Endothelial cell of umbilical vein (primary cell): Measurements from ENCODE around the gene MBOAT2.
"Not testable (repeated sequence)": the region's sequence is repeated elsewhere in the genome, so short reads cannot be mapped to it uniquely, and the experiment has no call there.

Experiments used
- EZH2 ChIP-seq: IDR thresholded peaks from 2 replicates; pipeline ENCODE4 v1.6.1; 2012; ENCODE audit warnings: borderline replicate concordance, low read depth, mild to moderate bottlenecking, moderate library complexity, low read length, inconsistent platforms; ENCODE audit not compliant: severe bottlenecking
- FOS ChIP-seq: IDR thresholded peaks from 2 replicates; pipeline ENCODE4 v1.6.1; 2011; ENCODE audit warnings: mild to moderate bottlenecking, low read length, moderate library complexity, borderline replicate concordance; ENCODE audit not compliant: insufficient read depth
- GATA2 ChIP-seq: IDR thresholded peaks from 2 replicates; pipeline ENCODE4 v1.7.0; 2011; ENCODE audit warnings: low read depth, mild to moderate bottlenecking, moderate library complexity, mixed read lengths, low read length; ENCODE audit not compliant: insufficient read length, insufficient read depth
- JUN ChIP-seq: IDR thresholded peaks from 2 replicates; pipeline ENCODE4 v1.6.1; 2011; ENCODE audit warnings: borderline replicate concordance, low read depth; ENCODE audit not compliant: insufficient read length, insufficient read depth
- MYC ChIP-seq: IDR thresholded peaks from one replicate; pipeline ENCODE4 v1.6.1; 2011; ENCODE audit warnings: mild to moderate bottlenecking, low read depth, low read length
- POLR2A ChIP-seq: IDR thresholded peaks from 2 replicates; pipeline ENCODE4 v1.6.1; 2012; ENCODE audit warnings: low read depth, mild to moderate bottlenecking, control low read depth, low read length
- POLR2AphosphoS5 ChIP-seq: IDR thresholded peaks from 2 replicates; pipeline ENCODE4 v1.6.1; 2012; ENCODE audit warnings: low read depth, mild to moderate bottlenecking, control low read depth, low read length, moderate library complexity; ENCODE audit not compliant: insufficient read depth
- TF ChIP-seq, protein P1 (sequence below): IDR thresholded peaks from 2 replicates; pipeline ENCODE4 v1.6.1; 2011; ENCODE audit not compliant: insufficient read depth, insufficient read length
- TF ChIP-seq, protein P2 (sequence below), 2 donors: IDR thresholded peaks; 1 replicate in 1 of 2; 2 replicates in 1 of 2; pipeline ENCODE4 v1.5.1; 2011; ENCODE audit warnings: low read length in 2 of 2, mild to moderate bottlenecking in 2 of 2, moderate library complexity in 2 of 2, control low read depth in 1 of 2, inconsistent platforms in 1 of 2, low read depth in 1 of 2; ENCODE audit not compliant: insufficient read depth in 1 of 2; ENCODE audit errors: extremely low read depth in 1 of 2

DNA sequence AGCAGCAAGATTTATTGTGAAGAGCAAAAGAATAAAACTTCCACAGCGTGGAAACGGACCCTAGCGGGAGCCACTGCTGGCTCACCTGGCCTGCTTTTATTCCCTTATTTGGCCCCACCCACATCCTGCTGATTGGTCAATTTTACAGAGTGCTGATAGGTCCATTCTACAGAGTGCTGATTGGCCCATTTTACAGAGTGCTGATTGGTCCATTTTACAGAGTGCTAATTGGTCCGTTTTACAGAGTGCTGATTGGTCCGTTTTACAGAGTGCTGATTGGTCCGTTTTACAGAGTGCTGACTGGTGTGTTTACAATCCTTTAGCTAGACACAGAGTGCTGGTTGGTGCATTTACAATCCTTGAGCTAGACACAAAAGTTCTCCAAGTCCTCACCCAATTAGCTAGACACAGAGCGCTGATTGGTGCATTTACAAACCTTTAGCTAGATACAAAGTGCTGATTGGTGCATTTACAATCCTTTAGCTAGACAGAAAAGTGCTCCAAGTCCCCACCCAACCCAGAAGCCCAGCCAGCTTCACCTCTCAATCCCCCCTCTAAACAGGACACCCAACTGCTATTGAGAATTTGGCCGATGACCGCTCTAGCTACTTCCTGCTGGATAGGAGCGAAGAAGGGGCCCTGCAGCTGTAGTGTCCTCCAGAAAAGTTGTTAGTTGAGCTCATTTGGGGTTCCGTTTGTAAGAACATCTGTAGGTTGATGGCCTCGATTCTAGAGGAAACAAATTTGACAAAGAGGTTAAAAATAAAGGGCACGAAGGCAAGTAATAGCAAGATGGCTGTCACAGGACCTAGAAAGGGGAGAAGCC lies 108.2 kb downstream of the MBOAT2 start:
- TF ChIP-seq, protein P1, sequence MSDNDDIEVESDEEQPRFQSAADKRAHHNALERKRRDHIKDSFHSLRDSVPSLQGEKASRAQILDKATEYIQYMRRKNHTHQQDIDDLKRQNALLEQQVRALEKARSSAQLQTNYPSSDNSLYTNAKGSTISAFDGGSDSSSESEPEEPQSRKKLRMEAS = not testable (repeated sequence)
- TF ChIP-seq, protein P2, sequence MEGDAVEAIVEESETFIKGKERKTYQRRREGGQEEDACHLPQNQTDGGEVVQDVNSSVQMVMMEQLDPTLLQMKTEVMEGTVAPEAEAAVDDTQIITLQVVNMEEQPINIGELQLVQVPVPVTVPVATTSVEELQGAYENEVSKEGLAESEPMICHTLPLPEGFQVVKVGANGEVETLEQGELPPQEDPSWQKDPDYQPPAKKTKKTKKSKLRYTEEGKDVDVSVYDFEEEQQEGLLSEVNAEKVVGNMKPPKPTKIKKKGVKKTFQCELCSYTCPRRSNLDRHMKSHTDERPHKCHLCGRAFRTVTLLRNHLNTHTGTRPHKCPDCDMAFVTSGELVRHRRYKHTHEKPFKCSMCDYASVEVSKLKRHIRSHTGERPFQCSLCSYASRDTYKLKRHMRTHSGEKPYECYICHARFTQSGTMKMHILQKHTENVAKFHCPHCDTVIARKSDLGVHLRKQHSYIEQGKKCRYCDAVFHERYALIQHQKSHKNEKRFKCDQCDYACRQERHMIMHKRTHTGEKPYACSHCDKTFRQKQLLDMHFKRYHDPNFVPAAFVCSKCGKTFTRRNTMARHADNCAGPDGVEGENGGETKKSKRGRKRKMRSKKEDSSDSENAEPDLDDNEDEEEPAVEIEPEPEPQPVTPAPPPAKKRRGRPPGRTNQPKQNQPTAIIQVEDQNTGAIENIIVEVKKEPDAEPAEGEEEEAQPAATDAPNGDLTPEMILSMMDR (IDR thresholded peaks at IDR 0.05; ENCODE audit: extremely low read depth in 1 of 2, insufficient read depth in 1 of 2, low read depth in 1 of 2, low read length in 2 of 2) = not testable (repeated sequence)
- TF ChIP-seq EZH2, POLR2A, POLR2AphosphoS5, MYC, GATA2, JUN, FOS: not testable (repeated sequence)
